GM10248 (cell line): Measurements from ENCODE around the gene LY6G6C.

Experiments
- CTCF ChIA-PET: fragments of 300-600 bp; sonication (Branson Sonifier 250); formaldehyde crosslinking; extraction: SDS; loops from one replicate; lab custom pipeline; 2021; ENCODE audit warnings: antibody characterized with exemption; lab: Yijun Ruan, JAX
- POLR2A ChIA-PET: fragments of 350-650 bp; sonication (Branson Sonifier 250); formaldehyde crosslinking; extraction: SDS; loops from one replicate; lab custom pipeline; 2020; ENCODE audit warnings: antibody characterized with exemption; lab: Yijun Ruan, JAX
- DNase-seq: peaks from one replicate; pipeline ENCODE4 v3.0.0; 2012; ENCODE audit errors: extremely low spot score
- CTCF ChIP-seq: IDR thresholded peaks from 2 replicates; pipeline ENCODE4 v1.5.1; 2012; ENCODE audit warnings: mild to moderate bottlenecking, low read depth; ENCODE audit errors: extremely low read depth, missing control alignments, control extremely low read depth

LY6G6C gene

GRCh38 chr6:31702819-31703716 is 18.5 kb downstream of the LY6G6C start, which contains the start of gene ABHD16A:
ABHD16A (minus strand) TSS chr6:31703324; CDS start chr6:31703281, 43 bp downstream.
- CTCF ChIA-PET, result interaction anchor here (0.9 to 1.8 kb wide), 12 partner anchors 10 to 127 kb away, joined by 3 to 6 read pairs (median 4); partner anchors contain the start of genes LSM2, LY6G5C and VARS1

GRCh38 chr6:31702405-31702818 is 19.1 kb downstream of the LY6G6C start:
- CTCF ChIA-PET, result interaction anchor here (0.9 to 1.8 kb wide), 9 partner anchors 9 to 124 kb away, joined by 3 to 6 read pairs (median 4); partner anchors contain the start of genes LSM2 and LY6G5C
- TF ChIP-seq CTCF, result no peak
- DNase-seq, result peak; percentile 35
- POLR2A ChIA-PET, result interaction anchor here (0.6 to 1.3 kb wide), 4 partner anchors 8 to 138 kb away, joined by 3 to 7 read pairs (median 5); partner anchors contain the start of gene GPANK1

More at GRCh38 chr6:31702819-31703716, 18.5 kb downstream of the LY6G6C start, which contains the start of gene ABHD16A:
- TF ChIP-seq CTCF, result no peak
- POLR2A ChIA-PET, result interaction anchor here (0.5 to 1.3 kb wide), 6 partner anchors 8 to 195 kb away, joined by 3 to 7 read pairs (median 5); partner anchors contain the start of gene GPANK1
- DNase-seq, result peak; percentile 99

- DNase-seq, result no peak
- TF ChIP-seq CTCF, result no peak
- CTCF ChIA-PET, result interaction anchor here (1.3 to 1.8 kb wide), 4 partner anchors 9 to 28 kb away, joined by 4 to 6 read pairs (median 4); no protein-coding TSS in a partner anchor
- POLR2A ChIA-PET, result interaction anchor here (0.6 kb wide), 1 partner anchor 127 kb away, joined by 3 read pairs; no protein-coding TSS in a partner anchor
These were observed 19.7 kb downstream of the LY6G6C start for GRCh38 chr6:31701666-31702404.

DNA sequence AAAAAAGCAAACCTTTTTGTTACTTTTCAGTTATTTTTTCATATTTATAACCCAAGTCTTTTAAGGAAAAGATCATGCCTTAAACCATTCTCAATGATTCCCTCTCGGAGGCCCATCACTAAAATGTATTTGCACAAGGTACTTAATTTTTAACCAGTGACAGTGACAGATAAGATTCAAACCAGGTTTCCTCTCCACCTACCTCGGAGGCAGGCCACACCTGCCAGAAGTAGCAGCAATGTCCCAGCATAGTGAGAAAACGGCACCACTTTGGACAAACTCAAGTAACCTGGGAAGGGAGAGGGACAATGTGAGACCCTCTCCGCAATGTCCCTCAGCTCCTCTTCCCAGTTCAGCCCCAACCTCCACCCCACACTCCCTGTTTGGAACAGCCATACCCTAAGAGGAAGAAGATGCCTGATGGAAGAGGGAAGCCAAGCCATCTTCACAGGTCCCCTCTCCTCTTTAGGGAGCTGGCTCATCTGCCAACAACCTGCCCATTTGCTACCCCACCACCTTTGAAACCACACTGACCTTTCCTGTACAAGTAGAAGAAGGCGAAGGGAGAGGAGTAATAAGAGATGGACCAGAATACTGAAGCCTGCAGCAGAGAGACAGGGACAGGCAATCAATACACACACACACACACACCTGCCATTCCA is 20.7 kb downstream of the LY6G6C start:
- DNase-seq, result no peak
- POLR2A ChIA-PET, result interaction anchor here (0.6 kb wide), 1 partner anchor 126 kb away, joined by 3 read pairs; no protein-coding TSS in a partner anchor
- CTCF ChIA-PET, result interaction anchor here (1.6 kb wide), 1 partner anchor 69 kb away, joined by 5 read pairs; no protein-coding TSS in a partner anchor
- no peak for TF ChIP-seq CTCF

DNA sequence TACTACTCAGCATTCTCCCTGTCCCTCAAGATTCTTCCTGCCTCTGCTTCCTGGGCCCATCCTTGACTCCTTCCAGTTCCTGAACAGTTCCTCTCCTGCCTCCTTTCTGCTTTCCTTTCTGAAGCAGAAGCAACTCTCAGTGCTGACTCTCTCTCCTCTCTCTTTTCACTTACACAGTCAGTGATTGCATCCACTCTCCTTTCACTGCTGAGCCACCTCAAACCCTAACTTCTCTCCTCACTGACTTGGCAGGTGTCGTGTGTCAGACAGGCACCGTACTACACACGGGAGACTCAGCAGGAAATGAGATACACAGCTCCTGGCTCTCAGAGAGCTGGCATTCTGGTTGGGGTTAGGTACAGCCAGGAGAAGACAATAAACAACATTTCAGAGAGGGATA is 24.0 kb downstream of the LY6G6C start:
- DNase-seq, result no peak
- POLR2A ChIA-PET, result interaction anchor here (0.9 kb wide), 1 partner anchor 33 kb away, joined by 3 read pairs; the partner anchor contains the start of gene GPANK1
- CTCF ChIA-PET, result interaction anchor here (0.8 to 2.1 kb wide), 2 partner anchors 8 to 192 kb away, joined by 3 to 7 read pairs; no protein-coding TSS in a partner anchor
- no peak for TF ChIP-seq CTCF
